ENCODE measurements around the gene USP24. TPM values are rescaled to one million over a fixed set of nuclear protein-coding genes. Genes with fewer than 3 reads are reported as not detected.

Gene USP24
- total and polyA plus RNA-seq, 3 donors from 2014 or later, result 20.2 to 50.9 (median 50.3) TPM

DNA sequence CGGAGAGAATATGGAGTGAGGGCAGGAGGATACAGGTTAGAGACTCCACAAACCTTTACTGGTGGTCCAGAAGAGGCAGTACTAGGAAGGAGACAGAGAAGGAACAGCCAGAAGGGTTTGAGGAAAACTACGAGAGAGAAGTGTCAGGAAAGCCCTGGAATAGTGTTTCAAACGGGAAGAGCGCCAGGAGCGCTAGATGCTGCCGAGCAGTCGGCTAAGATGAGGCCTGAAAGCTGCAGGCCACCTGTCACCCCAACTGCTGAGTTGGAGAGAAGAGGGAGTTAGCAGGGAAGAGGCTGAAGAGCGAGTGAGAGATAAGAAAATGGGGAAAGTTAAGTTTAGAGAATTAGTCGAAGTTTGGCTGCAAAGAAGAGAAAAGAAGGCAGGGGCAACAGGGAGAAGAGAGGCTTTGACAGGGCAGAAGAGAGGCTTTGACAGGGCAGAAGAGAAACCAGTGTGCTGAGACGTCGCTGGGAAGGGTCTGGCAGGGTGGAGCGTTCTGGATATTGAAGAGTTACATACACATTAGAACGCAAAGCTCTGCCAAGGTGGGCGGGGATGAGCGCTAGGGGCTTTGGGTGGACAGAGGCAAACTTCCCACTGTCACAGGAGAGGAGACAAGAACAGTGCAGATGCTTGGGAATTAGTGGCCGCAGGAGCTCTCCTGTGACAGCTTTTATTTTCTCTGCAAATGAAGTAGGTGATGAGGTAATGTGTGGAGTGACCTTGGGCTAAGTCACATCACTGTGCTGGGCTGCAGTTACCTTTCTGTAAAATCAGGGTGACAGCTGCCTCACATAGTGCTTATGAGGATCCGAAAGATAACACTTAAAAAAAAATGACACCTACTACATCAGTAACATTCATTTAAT is 144.6 kb downstream of the USP24 start:
- H3K4me1 ChIP-seq, result no peaks in the 10 kb centered on the region
- H3K4me3 ChIP-seq, result no peak overlapping the region
- H3K27me3 ChIP-seq, result no peaks in the 10 kb centered on the region
- no peak for DNase-seq
- H3K27ac ChIP-seq, result no peak overlapping the region
- no peaks in the 10 kb centered on the region for H3K36me3 ChIP-seq (ENCODE audit: low read depth, missing control alignments)
- TF ChIP-seq CTCF (IDR thresholded peaks at IDR 0.05) (no peak), POLR2A (IDR thresholded peaks at IDR 0.05) (no peak)
- no peaks in the 10 kb centered on the region for H3K9me3 ChIP-seq
- intact Hi-C loops (cut with DNase I; ENCODE audit: low total_unique reads), result no loop called here
- 79 to 82% methylated on average over 17 of the region's 17 CpGs for WGBS, 2 donors

DNA sequence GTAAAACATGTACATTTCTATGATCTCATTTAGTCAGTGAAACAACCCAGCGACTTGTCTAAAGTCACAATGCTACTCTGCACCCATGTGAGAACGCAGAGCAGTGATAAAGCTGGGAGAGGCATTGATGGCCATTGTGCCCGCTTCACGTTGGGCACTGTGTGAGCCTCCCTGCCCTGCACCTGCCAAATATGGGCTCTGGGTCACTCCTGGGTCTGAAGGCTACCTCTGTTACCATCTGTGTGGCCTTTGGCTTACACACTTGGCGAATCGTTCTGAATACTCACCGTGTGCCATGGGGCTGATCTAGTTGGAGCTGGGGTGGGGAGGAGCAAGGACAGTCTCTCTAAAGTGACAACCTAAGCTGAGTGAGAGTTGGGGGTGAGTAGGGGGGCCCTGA is 145.9 kb downstream of the USP24 start:
- no peak for DNase-seq
- no peak for TF ChIP-seq CTCF (IDR thresholded peaks at IDR 0.05)
- no peak for TF ChIP-seq POLR2A (IDR thresholded peaks at IDR 0.05)
- no peaks in the 10 kb centered on the region for H3K4me1 ChIP-seq
- no peaks in the 10 kb centered on the region for H3K36me3 ChIP-seq (ENCODE audit: low read depth, missing control alignments)
- no peaks in the 10 kb centered on the region for H3K9me3 ChIP-seq
- no peak overlapping the region for H3K4me3 ChIP-seq
- intact Hi-C loops (cut with DNase I; ENCODE audit: low total_unique reads), result no loop called here
- WGBS, 2 donors, result 79 to 89% methylated on average over 6 to 7 of the region's 7 CpGs
- H3K27ac ChIP-seq, result no peak overlapping the region
- no peaks in the 10 kb centered on the region for H3K27me3 ChIP-seq

DNA sequence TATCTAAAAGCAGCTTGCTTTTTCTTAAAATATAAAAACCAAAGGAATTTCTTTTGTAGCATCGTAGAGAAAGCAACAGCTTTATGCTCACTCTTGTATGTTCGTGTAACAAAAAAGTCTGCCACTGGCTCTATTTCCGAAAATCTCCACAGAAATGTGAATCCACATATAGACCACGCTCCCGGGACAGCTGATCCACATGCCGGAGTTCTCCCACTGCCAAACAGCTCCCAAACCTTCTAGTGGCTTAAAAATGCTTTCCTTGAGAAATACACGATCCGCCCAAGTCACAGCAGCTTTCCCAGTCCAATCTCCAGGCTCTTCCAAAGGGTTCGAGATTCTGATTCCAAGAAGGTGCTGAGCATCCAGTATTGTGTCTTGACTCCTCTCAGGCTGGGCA is 146.5 kb downstream of the USP24 start:
- 94% methylated on average over 9 of the region's 9 CpGs for WGBS, 2 donors
- Histone ChIP-seq H3K27ac (no peak overlapping the region), H3K9me3 (no peaks in the 10 kb centered on the region), H3K27me3 (no peaks in the 10 kb centered on the region), H3K4me1 (no peaks in the 10 kb centered on the region), H3K4me3 (no peak overlapping the region), H3K36me3 (ENCODE audit: low read depth, missing control alignments) (no peaks in the 10 kb centered on the region)
- no peak for DNase-seq
- intact Hi-C loops (cut with DNase I; ENCODE audit: low total_unique reads), result no loop called here
- TF ChIP-seq POLR2A (IDR thresholded peaks at IDR 0.05), result no peak
- no peak for TF ChIP-seq CTCF (IDR thresholded peaks at IDR 0.05)

DNA sequence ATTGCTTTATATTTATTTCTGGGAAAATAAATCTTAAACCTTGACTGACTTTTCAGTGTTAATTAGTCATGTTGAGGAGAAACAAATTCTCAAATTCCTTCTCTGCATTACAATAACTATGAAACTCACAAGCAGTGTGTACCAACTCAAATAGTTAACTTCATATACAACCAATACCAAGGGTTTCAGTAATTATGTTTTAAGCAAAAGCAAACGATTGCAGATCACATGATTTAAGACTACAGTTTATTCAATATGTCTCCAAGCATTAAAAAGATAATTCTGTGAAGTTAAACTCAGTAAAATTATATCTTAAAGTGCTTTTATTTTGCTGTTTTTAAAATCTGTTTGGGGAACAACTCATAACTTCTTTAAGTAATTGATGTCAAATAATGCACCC is 147.2 kb downstream of the USP24 start:
- intact Hi-C loops (cut with DNase I; ENCODE audit: low total_unique reads), result no loop called here
- 81 to 87% methylated on average over 1 of the region's 1 CpG for WGBS, 2 donors
- H3K4me3 ChIP-seq, result no peak overlapping the region
- DNase-seq, result no peak
- H3K27ac ChIP-seq, result no peak overlapping the region
- TF ChIP-seq CTCF (IDR thresholded peaks at IDR 0.05), result no peak
- no peak for TF ChIP-seq POLR2A (IDR thresholded peaks at IDR 0.05)
- H3K27me3 ChIP-seq, result no peaks in the 10 kb centered on the region
- no peaks in the 10 kb centered on the region for H3K9me3 ChIP-seq
- H3K4me1 ChIP-seq, result no peaks in the 10 kb centered on the region
- H3K36me3 ChIP-seq (ENCODE audit: low read depth, missing control alignments), result no peaks in the 10 kb centered on the region
